A549 (cell line): ENCODE measurements around the gene SOCS7. TPM values are rescaled to one million over a fixed set of nuclear protein-coding genes. Genes with fewer than 3 reads are reported as not detected.

Source experiments
- ATAC-seq, 2 experiments: fragments of 200-7000 bp in 1 of 2; fragments of >200 bp in 1 of 2; cut with Nextera tagmentation in 1 of 2; cut with Tn5 transposase in 1 of 2; 3 replicates each; pipeline versions ENCODE4 v1.8.0 to v1.9.1; 2018 to 2020; ENCODE audit warnings: mild to moderate bottlenecking in 1 of 2, moderate library complexity in 1 of 2
- CTCF ChIA-PET: fragments of 300-600 bp; sonication (Branson Sonifier 250); formaldehyde crosslinking; extraction: SDS; loops from one replicate; lab custom pipeline; 2021; ENCODE audit warnings: antibody characterized with exemption, inconsistent platforms; lab: Yijun Ruan, JAX
- POLR2A ChIA-PET: fragments of 350-600 bp; formaldehyde crosslinking; extraction: SDS; loops from one replicate; lab custom pipeline; 2021; ENCODE audit warnings: antibody characterized with exemption, inconsistent platforms; lab: Yijun Ruan, JAX
- DNase-seq, 2 experiments: peaks; one replicate each; pipeline versions ENCODE4 v3.0.0 to v3.0.0-alpha.2; 2011 to 2016; ENCODE audit warnings: low read depth in 1 of 2, low spot score in 1 of 2
- FAIRE-seq: peaks from 2 replicates; lab custom pipeline; 2011; peaks lifted over from hg19 to GRCh38; lab: Jason Lieb, UNC
- H3K27ac ChIP-seq, 2 experiments: fragments of >200 bp; sonication (Bioruptor Twin); formaldehyde crosslinking; 3 replicates each; pipeline ENCODE4 v1.5.1; 2016 to 2017
- H3K4me1 ChIP-seq: fragments of >200 bp; sonication (Bioruptor Twin); formaldehyde crosslinking; 3 replicates; pipeline ENCODE4 v1.6.1; 2016
- H3K4me2 ChIP-seq: fragments of >200 bp; sonication (Bioruptor Twin); formaldehyde crosslinking; 3 replicates; pipeline ENCODE4 v1.6.1; 2016
- H3K4me3 ChIP-seq: fragments of >200 bp; sonication (Bioruptor Twin); formaldehyde crosslinking; 3 replicates; pipeline ENCODE4 v1.5.1; 2016
- H3K9me3 ChIP-seq: fragments of >200 bp; sonication (Bioruptor Twin); formaldehyde crosslinking; 3 replicates; pipeline ENCODE4 v1.6.1; 2016
- CEBPB ChIP-seq, 2 experiments: fragments of >200 bp in 1 of 2; sonication (Bioruptor Twin) in 1 of 2; formaldehyde crosslinking in 1 of 2; IDR thresholded peaks; 2 replicates each; pipeline ENCODE4 v1.6.1; 2012 to 2016
- CHD4 ChIP-seq: fragments of 200-600 bp; sonication (generic); IDR thresholded peaks from 2 replicates; pipeline ENCODE4 v1.6.1; 2016; ENCODE audit warnings: antibody characterized with exemption, mild to moderate bottlenecking, borderline replicate concordance
- EHF ChIP-seq: fragments of 250-450 bp; sonication (Bioruptor Pico); IDR thresholded peaks from 2 replicates; pipeline ENCODE4 v1.5.0; 2020; ENCODE audit warnings: mild to moderate bottlenecking
- EP300 ChIP-seq, 2 experiments: fragments of >200 bp; sonication (Bioruptor Twin); formaldehyde crosslinking; IDR thresholded peaks; 2 replicates in 1 of 2; 3 replicates in 1 of 2; pipeline ENCODE4 v1.6.1; 2016 to 2017
- HES2 ChIP-seq: fragments of >200 bp; sonication (Bioruptor Twin); formaldehyde crosslinking; IDR thresholded peaks from 2 replicates; pipeline ENCODE4 v1.6.1; 2016
- HEYL ChIP-seq: fragments of 250-450 bp; sonication (Bioruptor Pico); IDR thresholded peaks from 2 replicates; pipeline ENCODE4 v1.8.0; 2021; ENCODE audit warnings: mild to moderate bottlenecking, moderate library complexity
- HMGXB4 ChIP-seq: fragments of 250-450 bp; sonication (Bioruptor Pico); IDR thresholded peaks from 2 replicates; pipeline ENCODE4 v1.5.0; 2021; ENCODE audit warnings: mild to moderate bottlenecking, moderate library complexity, borderline replicate concordance
- HOXA7 ChIP-seq: fragments of 250-450 bp; sonication (Bioruptor Pico); IDR thresholded peaks from 2 replicates; pipeline ENCODE4 v1.5.0; 2020; ENCODE audit warnings: mild to moderate bottlenecking, moderate library complexity
- HOXB13 ChIP-seq: fragments of 250-450 bp; sonication (Bioruptor Pico); IDR thresholded peaks from 2 replicates; pipeline ENCODE4 v1.5.0; 2020; ENCODE audit warnings: low read depth, mild to moderate bottlenecking, moderate library complexity
- HOXB5 ChIP-seq: fragments of 250-450 bp; sonication (Bioruptor Pico); IDR thresholded peaks from 2 replicates; pipeline ENCODE4 v1.5.0; 2020; ENCODE audit warnings: mild to moderate bottlenecking, moderate library complexity
- KDM1A ChIP-seq: fragments of 200-600 bp; sonication (generic); IDR thresholded peaks from 2 replicates; pipeline ENCODE4 v1.6.1; 2016; ENCODE audit warnings: low read depth, mild to moderate bottlenecking
- KDM5A ChIP-seq: fragments of 200-600 bp; sonication (generic); IDR thresholded peaks from 2 replicates; pipeline ENCODE4 v1.6.1; 2016; ENCODE audit warnings: antibody characterized with exemption, mild to moderate bottlenecking
- MAX ChIP-seq: IDR thresholded peaks from 2 replicates; pipeline ENCODE4 v1.6.1; 2012
- MAZ ChIP-seq: fragments of 150-350 bp; IDR thresholded peaks from 2 replicates; pipeline ENCODE4 v1.6.1; 2014; ENCODE audit warnings: antibody characterized with exemption, low read depth, low read length, borderline replicate concordance
- NFE2L2 ChIP-seq: fragments of 150-350 bp; conservative IDR thresholded peaks from 2 replicates; pipeline ENCODE4 v1.6.1; 2014; ENCODE audit warnings: low read length
- PBX3 ChIP-seq: IDR thresholded peaks from 2 replicates; pipeline ENCODE4 v1.6.1; 2012
- PHF8 ChIP-seq: fragments of 200-600 bp; sonication (generic); IDR thresholded peaks from 2 replicates; pipeline ENCODE4 v1.6.1; 2016; ENCODE audit warnings: low read depth, mild to moderate bottlenecking, antibody characterized with exemption, moderate library complexity, borderline replicate concordance
- POLR2A ChIP-seq: IDR thresholded peaks from 2 replicates; pipeline ENCODE4 v1.6.1; 2012; ENCODE audit warnings: mild to moderate bottlenecking, low read length
- POLR2AphosphoS2 ChIP-seq: conservative IDR thresholded peaks from 2 replicates; pipeline ENCODE4 v1.6.1; 2012; ENCODE audit warnings: low read length, improper control_type of control experiment, inconsistent platforms
- RFX5 ChIP-seq: fragments of 450-650 bp; IDR thresholded peaks from 2 replicates; pipeline ENCODE4 v1.7.1; 2014; ENCODE audit warnings: antibody characterized with exemption, mild to moderate bottlenecking, moderate library complexity
- TFCP2L1 ChIP-seq: fragments of 250-450 bp; sonication (Bioruptor Pico); IDR thresholded peaks from 2 replicates; pipeline ENCODE4 v1.5.0; 2021; ENCODE audit warnings: mild to moderate bottlenecking
- TP53 ChIP-seq: fragments of 250-450 bp; sonication (Bioruptor Pico); IDR thresholded peaks from 2 replicates; pipeline ENCODE4 v1.5.0; 2021; ENCODE audit warnings: mild to moderate bottlenecking, moderate library complexity
- USF2 ChIP-seq: fragments of 450-650 bp; IDR thresholded peaks from 2 replicates; pipeline ENCODE4 v1.6.1; 2014; ENCODE audit warnings: antibody characterized with exemption
- ZFP36 ChIP-seq: fragments of 450-650 bp; IDR thresholded peaks from 2 replicates; pipeline ENCODE4 v1.6.1; 2014; ENCODE audit warnings: borderline replicate concordance; ENCODE audit not compliant: partially characterized antibody
- WGBS: methylation state at CpG from one replicate; pipeline ENCODE4 v1.1.6; 2017; ENCODE audit errors: missing lambda C conversion rate; 5-methylcytosine and 5-hydroxymethylcytosine counted together
- polyA plus RNA-seq, 4 experiments: library from polyadenylated mRNA; depleted of rRNA in 3 of 4; stranded (reverse); fragments of >200 nt; fragmentation: RNase III in 1 of 4; extraction: RNeasy Plus Mini Kit Qiagen cat#74134 plus additional on column Dnase treatment in 1 of 4; gene quantifications; 2 replicates in 3 of 4; 3 replicates in 1 of 4; pipeline ENCODE4 v1.2.3, GENCODE V29; 2011 to 2017

The SOCS7 gene
- polyA plus RNA-seq, 2 of the 4 experiments (the other 2 are of a cell fraction): 14.4 to 20.6 TPM

- Histone ChIP-seq H3K4me2 (no peak overlapping the region), H3K9me3 (no peaks in the 10 kb centered on the region), H3K4me1 (no peaks in the 10 kb centered on the region; the same call in 2 of the 3 replicates), H3K27ac (no peak overlapping the region; a peak in 1 of 6 replicates), H3K4me3 (no peak overlapping the region)
- FAIRE-seq (no peak), ATAC-seq (peak in 1 of 2 experiments; percentile 51; a peak in 3 of 6 replicates), DNase-seq (no peak)
- ChIA-PET POLR2A (interaction anchor here (0.6 to 0.9 kb wide), 2 partner anchors 11 to 73 kb away, joined by 3 read pairs; partner anchors contain the start of gene SOCS7), CTCF (interaction anchor here (0.9 to 30.7 kb wide), 9 partner anchors 2 to 327 kb away, joined by 3 to 675 read pairs (median 5); partner anchors contain the start of genes GPR179 and SOCS7)
- TF ChIP-seq EP300 (IDR thresholded peaks at IDR 0.05) (no peak), CEBPB (IDR thresholded peaks at IDR 0.05) (no peak), HEYL (CRISPR knock-in tag) (no peak), USF2 (no peak), MAX (no peak), TP53 (CRISPR knock-in tag) (no peak), MAZ (no peak), HES2 (no peak), KDM1A (no peak), HOXB5 (CRISPR knock-in tag) (no peak)
- 68% methylated on average over 5 of the region's 5 CpGs for WGBS
Observed at GRCh38 chr17:38341035-38341721, 10.5 kb upstream of the SOCS7 start.

GRCh38 chr17:38342886-38343607 lies 8.6 kb upstream of the SOCS7 start:
- Histone ChIP-seq H3K4me3 (no peak overlapping the region), H3K4me1 (no peaks in the 10 kb centered on the region; the same call in 2 of the 3 replicates)
- no peak; a peak in 1 of 6 replicates for ATAC-seq
- no peak for TF ChIP-seq CEBPB (IDR thresholded peaks at IDR 0.05)
- no peak for TF ChIP-seq ZFP36
- TF ChIP-seq NFE2L2: no peak
- TF ChIP-seq HOXB5 (CRISPR knock-in tag): no peak
- no peak for TF ChIP-seq POLR2A
- TF ChIP-seq HOXA7: no peak
- TF ChIP-seq KDM5A: no peak
- no peak for TF ChIP-seq TP53 (CRISPR knock-in tag)
- TF ChIP-seq PHF8: no peak
- TF ChIP-seq USF2: no peak
- TF ChIP-seq, all 56 proteins: peak for 0
- WGBS: 85% methylated on average over 18 of the region's 18 CpGs
- Histone ChIP-seq H3K4me2 (no peak overlapping the region), H3K9me3 (no peaks in the 10 kb centered on the region), H3K27ac (no peak overlapping the region)
- CTCF ChIA-PET: interaction anchor here (0.7 to 27.2 kb wide), 7 partner anchors 16 to 325 kb away, joined by 3 to 675 read pairs (median 9); no protein-coding TSS in a partner anchor
- POLR2A ChIA-PET: interaction anchor here (1.0 kb wide), 1 partner anchor 8 kb away, joined by 3 read pairs; the partner anchor contains the start of gene SOCS7
- FAIRE-seq: no peak
- no peak for DNase-seq

- CTCF ChIA-PET: interaction anchor here (0.8 to 27.2 kb wide), 7 partner anchors 9 to 324 kb away, joined by 3 to 675 read pairs (median 4); no protein-coding TSS in a partner anchor
- TF ChIP-seq RFX5 (no peak), EHF (CRISPR knock-in tag) (no peak), CHD4 (no peak), HOXB13 (CRISPR knock-in tag) (no peak), POLR2AphosphoS2 (no peak), TFCP2L1 (CRISPR knock-in tag) (no peak), HMGXB4 (CRISPR knock-in tag) (no peak), PBX3 (no peak)
Observed at GRCh38 chr17:38343608-38344419, 7.8 kb upstream of the SOCS7 start, which contains the start of gene GPR179. Gene GPR179 (minus strand): TSS chr17:38343956. CDS start chr17:38343789, 167 bp downstream.

More at GRCh38 chr17:38343608-38344419, 7.8 kb upstream of the SOCS7 start, which contains the start of gene GPR179:
- 71% methylated on average over 18 of the region's 18 CpGs for WGBS
- ATAC-seq (no peak; a peak in 1 of 6 replicates), FAIRE-seq (no peak), DNase-seq (no peak)
- Histone ChIP-seq H3K4me1 (no peaks in the 10 kb centered on the region; the same call in 2 of the 3 replicates), H3K4me2 (no peak within 1 kb of the TSS), H3K4me3 (no peak within 1 kb of the TSS), H3K9me3 (no peaks in the 10 kb centered on the region), H3K27ac (no peak within 1 kb of the TSS)
- POLR2A ChIA-PET: no interaction called here
